Activated CD4-positive, alpha-beta T cell treated with anti-CD3 and anti-CD28 coated beads, Interleukin-2, amount 10 ng/mL, durations not matched to agents 7 days and 5 days (primary cell): ENCODE data around the gene MYO9A. TPM values are rescaled to one million over a fixed set of nuclear protein-coding genes. Genes with fewer than 3 reads are reported as not detected.
"Not testable (repeated sequence)": the region's sequence is repeated elsewhere in the genome, so short reads cannot be mapped to it uniquely, and the experiment has no call there.

Source experiments
- CTCF ChIA-PET: fragments of 350-600 bp; sonication (Branson Sonifier 250); formaldehyde crosslinking; loops from one replicate; lab custom pipeline; 2021; ENCODE audit warnings: antibody characterized with exemption; lab: Charles Lee
- POLR2A ChIA-PET: fragments of 350-600 bp; sonication (Branson Sonifier 250); formaldehyde crosslinking; loops from one replicate; lab custom pipeline; 2021; ENCODE audit warnings: antibody characterized with exemption; lab: Charles Lee
- DNase-seq: peaks from one replicate; pipeline ENCODE4 v3.0.0-alpha.2; 2020
- H3K27ac Mint-ChIP-seq: one replicate; pipeline ENCODE4 v1.8.0; 2021; ENCODE audit warnings: mild to moderate bottlenecking, moderate library complexity, mixed read lengths
- H3K27me3 Mint-ChIP-seq: one replicate; pipeline ENCODE4 v1.8.0; 2021; ENCODE audit warnings: mixed read lengths
- H3K36me3 Mint-ChIP-seq: one replicate; pipeline ENCODE4 v1.8.0; 2021; ENCODE audit warnings: low read depth, mixed read lengths
- H3K4me1 Mint-ChIP-seq: one replicate; pipeline ENCODE4 v1.8.0; 2021; ENCODE audit warnings: mixed read lengths
- H3K4me3 Mint-ChIP-seq: one replicate; pipeline ENCODE4 v1.8.0; 2021; ENCODE audit warnings: mild to moderate bottlenecking, moderate library complexity, mixed read lengths
- H3K9me3 Mint-ChIP-seq: one replicate; pipeline ENCODE4 v1.8.0; 2021; ENCODE audit warnings: mixed read lengths
- total RNA-seq, 2 experiments: library from RNA; stranded (reverse); gene quantifications; one replicate each; pipeline ENCODE4 v1.2.3, GENCODE V29; 2021

MYO9A gene
- total RNA-seq, 2 experiments from 2014 or later: 21.8 to 24.1 TPM

- H3K36me3 Mint-ChIP-seq: no peaks in the 10 kb centered on the region
- CTCF ChIA-PET: interaction anchor here (0.8 kb wide), 1 partner anchor 14 kb away, joined by 3 read pairs; no protein-coding TSS in a partner anchor
Observed at GRCh38 chr15:72105111-72105510, 12.8 kb downstream of the MYO9A start.

GRCh38 chr15:72100551-72100950, 17.4 kb downstream of the MYO9A start:
- H3K27me3 Mint-ChIP-seq, POLR2A ChIA-PET, H3K9me3 Mint-ChIP-seq, H3K27ac Mint-ChIP-seq, CTCF ChIA-PET, H3K4me3 Mint-ChIP-seq, H3K4me1 Mint-ChIP-seq, DNase-seq, H3K36me3 Mint-ChIP-seq: not testable (repeated sequence)

More at GRCh38 chr15:72105111-72105510, 12.8 kb downstream of the MYO9A start:
- H3K9me3 Mint-ChIP-seq: no peaks in the 10 kb centered on the region
- POLR2A ChIA-PET: no interaction called here
- no peaks in the 10 kb centered on the region for H3K4me1 Mint-ChIP-seq
- no peak for DNase-seq
- H3K27me3 Mint-ChIP-seq: no peaks in the 10 kb centered on the region
- no peak overlapping the region for H3K4me3 Mint-ChIP-seq
- H3K27ac Mint-ChIP-seq: no peak overlapping the region

GRCh38 chr15:72099155-72099554, 18.8 kb downstream of the MYO9A start:
- H3K4me3 Mint-ChIP-seq: no peak overlapping the region
- no peak overlapping the region for H3K27ac Mint-ChIP-seq
- CTCF ChIA-PET: no interaction called here

GRCh38 chr15:72098040-72098439, 19.9 kb downstream of the MYO9A start:
- no peaks in the 10 kb centered on the region for H3K4me1 Mint-ChIP-seq
- no peak overlapping the region for H3K4me3 Mint-ChIP-seq
- no peaks in the 10 kb centered on the region for H3K9me3 Mint-ChIP-seq
- ChIA-PET POLR2A (no interaction called here), CTCF (no interaction called here)
- DNase-seq: no peak
- no peak overlapping the region for H3K27ac Mint-ChIP-seq
- H3K27me3 Mint-ChIP-seq: no peaks in the 10 kb centered on the region
- H3K36me3 Mint-ChIP-seq: no peaks in the 10 kb centered on the region

More at GRCh38 chr15:72099155-72099554, 18.8 kb downstream of the MYO9A start:
- Mint-ChIP-seq H3K27me3 (no peaks in the 10 kb centered on the region), H3K9me3 (no peaks in the 10 kb centered on the region), H3K4me1 (no peaks in the 10 kb centered on the region), H3K36me3 (no peaks in the 10 kb centered on the region)
- no peak for DNase-seq
- POLR2A ChIA-PET: no interaction called here

GRCh38 chr15:72096796-72097195, 21.2 kb downstream of the MYO9A start:
- Mint-ChIP-seq H3K27me3 (no peaks in the 10 kb centered on the region), H3K27ac (no peak overlapping the region), H3K9me3 (no peaks in the 10 kb centered on the region), H3K4me3 (no peak overlapping the region), H3K4me1 (no peaks in the 10 kb centered on the region), H3K36me3 (no peaks in the 10 kb centered on the region)
- no peak for DNase-seq
- POLR2A ChIA-PET: no interaction called here
- CTCF ChIA-PET: no interaction called here

- ChIA-PET CTCF (interaction anchor here (1.4 to 1.5 kb wide), 2 partner anchors 20 to 38 kb away, joined by 3 to 4 read pairs; no protein-coding TSS in a partner anchor), POLR2A (no interaction called here)
- Mint-ChIP-seq H3K36me3 (peaks cover 1% of the 10 kb centered on the region), H3K9me3 (no peaks in the 10 kb centered on the region), H3K4me3 (no peak overlapping the region), H3K27me3 (no peaks in the 10 kb centered on the region), H3K4me1 (no peaks in the 10 kb centered on the region), H3K27ac (no peak overlapping the region)
- DNase-seq: no peak
Observed at GRCh38 chr15:72092691-72093090, 25.3 kb downstream of the MYO9A start.

- Mint-ChIP-seq H3K27me3 (no peaks in the 10 kb centered on the region), H3K9me3 (no peaks in the 10 kb centered on the region), H3K4me3 (no peak overlapping the region), H3K4me1 (no peaks in the 10 kb centered on the region), H3K36me3 (peaks cover 4% of the 10 kb centered on the region), H3K27ac (no peak overlapping the region)
- POLR2A ChIA-PET: no interaction called here
- DNase-seq: no peak
- CTCF ChIA-PET: interaction anchor here (1.4 to 1.5 kb wide), 2 partner anchors 21 to 39 kb away, joined by 3 to 4 read pairs; no protein-coding TSS in a partner anchor
Observed at GRCh38 chr15:72092006-72092405, 25.9 kb downstream of the MYO9A start.

- ChIA-PET POLR2A (no interaction called here), CTCF (no interaction called here)
- no peaks in the 10 kb centered on the region for H3K4me1 Mint-ChIP-seq
Observed at GRCh38 chr15:72086920-72087648, 30.9 kb downstream of the MYO9A start.

GRCh38 chr15:72086010-72086697, 31.8 kb downstream of the MYO9A start:
- no peak for DNase-seq
- H3K4me3 Mint-ChIP-seq: no peak overlapping the region
- peaks cover 3% of the 10 kb centered on the region for H3K9me3 Mint-ChIP-seq
- H3K4me1 Mint-ChIP-seq: no peaks in the 10 kb centered on the region
- CTCF ChIA-PET: no interaction called here
- no peak overlapping the region for H3K27ac Mint-ChIP-seq
- H3K27me3 Mint-ChIP-seq: no peaks in the 10 kb centered on the region
- H3K36me3 Mint-ChIP-seq: peaks cover 4% of the 10 kb centered on the region
- POLR2A ChIA-PET: no interaction called here

More at GRCh38 chr15:72086920-72087648, 30.9 kb downstream of the MYO9A start:
- DNase-seq: no peak
- no peak overlapping the region for H3K27ac Mint-ChIP-seq
- peaks cover 4% of the 10 kb centered on the region for H3K36me3 Mint-ChIP-seq
- H3K27me3 Mint-ChIP-seq: no peaks in the 10 kb centered on the region
- H3K9me3 Mint-ChIP-seq: peaks cover 3% of the 10 kb centered on the region
- H3K4me3 Mint-ChIP-seq: no peak overlapping the region

- POLR2A ChIA-PET: no interaction called here
- Mint-ChIP-seq H3K9me3 (peaks cover 3% of the 10 kb centered on the region), H3K27ac (no peak overlapping the region), H3K4me3 (no peak overlapping the region), H3K27me3 (no peaks in the 10 kb centered on the region), H3K4me1 (peaks cover 4% of the 10 kb centered on the region), H3K36me3 (no peaks in the 10 kb centered on the region)
- CTCF ChIA-PET: no interaction called here
- no peak for DNase-seq
Observed at GRCh38 chr15:72082176-72082575, 35.8 kb downstream of the MYO9A start.

GRCh38 chr15:72078887-72079286, 39.1 kb downstream of the MYO9A start:
- CTCF ChIA-PET: interaction anchor here (0.6 kb wide), 1 partner anchor 1194 kb away, joined by 4 read pairs; no protein-coding TSS in a partner anchor
- Mint-ChIP-seq H3K36me3 (no peaks in the 10 kb centered on the region), H3K9me3 (no peaks in the 10 kb centered on the region), H3K4me3 (no peak overlapping the region), H3K4me1 (peaks cover 4% of the 10 kb centered on the region), H3K27me3 (no peaks in the 10 kb centered on the region), H3K27ac (no peak overlapping the region)
- no peak for DNase-seq
- POLR2A ChIA-PET: no interaction called here

GRCh38 chr15:72077950-72078349, 40.0 kb downstream of the MYO9A start:
- POLR2A ChIA-PET: interaction anchor here (0.6 kb wide), 1 partner anchor 168 kb away, joined by 3 read pairs; no protein-coding TSS in a partner anchor
- no peak for DNase-seq
- H3K9me3 Mint-ChIP-seq: no peaks in the 10 kb centered on the region
- no peaks in the 10 kb centered on the region for H3K36me3 Mint-ChIP-seq
- peaks cover 4% of the 10 kb centered on the region for H3K4me1 Mint-ChIP-seq
- no peak overlapping the region for H3K4me3 Mint-ChIP-seq
- CTCF ChIA-PET: interaction anchor here (0.6 kb wide), 1 partner anchor 1846 kb away, joined by 3 read pairs; no protein-coding TSS in a partner anchor
- H3K27ac Mint-ChIP-seq: no peak overlapping the region
- H3K27me3 Mint-ChIP-seq: no peaks in the 10 kb centered on the region
